Osteocyte (in vitro differentiated cells): ENCODE data around the gene SLC22A5. TPM values are rescaled to one million over a fixed set of nuclear protein-coding genes. Genes with fewer than 3 reads are reported as not detected.

ENCODE experiments used
- DNase-seq: peaks from one replicate; pipeline ENCODE4 v3.0.0; 2021; ENCODE audit warnings: mixed read lengths; ENCODE audit not compliant: unreplicated experiment; ENCODE audit errors: extremely low spot score
- H3K27ac Mint-ChIP-seq: one replicate; pipeline ENCODE4 v1.8.0; 2021; ENCODE audit warnings: mild to moderate bottlenecking, mixed read lengths; ENCODE audit not compliant: unreplicated experiment
- H3K27me3 Mint-ChIP-seq: one replicate; pipeline ENCODE4 v1.8.0; 2021; ENCODE audit warnings: mixed read lengths; ENCODE audit not compliant: unreplicated experiment
- H3K36me3 Mint-ChIP-seq: one replicate; pipeline ENCODE4 v1.8.0; 2021; ENCODE audit warnings: mixed read lengths; ENCODE audit not compliant: unreplicated experiment
- H3K4me1 Mint-ChIP-seq: one replicate; pipeline ENCODE4 v1.8.0; 2021; ENCODE audit warnings: mixed read lengths; ENCODE audit not compliant: unreplicated experiment
- H3K4me3 Mint-ChIP-seq: one replicate; pipeline ENCODE4 v1.8.0; 2021; ENCODE audit warnings: mild to moderate bottlenecking, moderate library complexity, mixed read lengths; ENCODE audit not compliant: unreplicated experiment
- H3K9me3 Mint-ChIP-seq: one replicate; pipeline ENCODE4 v1.8.0; 2021; ENCODE audit warnings: mixed read lengths; ENCODE audit not compliant: unreplicated experiment
- total RNA-seq: library from RNA; stranded (reverse); gene quantifications from 2 replicates; pipeline ENCODE4 v1.2.1, GENCODE V29; 2021
- TF ChIP-seq, protein P1 (sequence below): fragments of 200-600 bp; sonication (generic); IDR thresholded peaks from 2 replicates; pipeline ENCODE4 v1.5.0; 2021; ENCODE audit warnings: antibody characterized with exemption, mild to moderate bottlenecking, moderate library complexity

SLC22A5 gene
- total RNA-seq, 1 donor from 2014 or later: 6.7 TPM

GRCh38 chr5:132377738-132378137 lies 8.2 kb downstream of the SLC22A5 start:
- Mint-ChIP-seq H3K27ac (no peak overlapping the region), H3K4me3 (no peak overlapping the region), H3K4me1 (peaks cover 4% of the 10 kb centered on the region), H3K36me3 (no peaks in the 10 kb centered on the region), H3K9me3 (no peaks in the 10 kb centered on the region), H3K27me3 (no peaks in the 10 kb centered on the region)
- DNase-seq: peak; percentile 75
- TF ChIP-seq, protein P1, sequence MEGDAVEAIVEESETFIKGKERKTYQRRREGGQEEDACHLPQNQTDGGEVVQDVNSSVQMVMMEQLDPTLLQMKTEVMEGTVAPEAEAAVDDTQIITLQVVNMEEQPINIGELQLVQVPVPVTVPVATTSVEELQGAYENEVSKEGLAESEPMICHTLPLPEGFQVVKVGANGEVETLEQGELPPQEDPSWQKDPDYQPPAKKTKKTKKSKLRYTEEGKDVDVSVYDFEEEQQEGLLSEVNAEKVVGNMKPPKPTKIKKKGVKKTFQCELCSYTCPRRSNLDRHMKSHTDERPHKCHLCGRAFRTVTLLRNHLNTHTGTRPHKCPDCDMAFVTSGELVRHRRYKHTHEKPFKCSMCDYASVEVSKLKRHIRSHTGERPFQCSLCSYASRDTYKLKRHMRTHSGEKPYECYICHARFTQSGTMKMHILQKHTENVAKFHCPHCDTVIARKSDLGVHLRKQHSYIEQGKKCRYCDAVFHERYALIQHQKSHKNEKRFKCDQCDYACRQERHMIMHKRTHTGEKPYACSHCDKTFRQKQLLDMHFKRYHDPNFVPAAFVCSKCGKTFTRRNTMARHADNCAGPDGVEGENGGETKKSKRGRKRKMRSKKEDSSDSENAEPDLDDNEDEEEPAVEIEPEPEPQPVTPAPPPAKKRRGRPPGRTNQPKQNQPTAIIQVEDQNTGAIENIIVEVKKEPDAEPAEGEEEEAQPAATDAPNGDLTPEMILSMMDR: no peak

DNA sequence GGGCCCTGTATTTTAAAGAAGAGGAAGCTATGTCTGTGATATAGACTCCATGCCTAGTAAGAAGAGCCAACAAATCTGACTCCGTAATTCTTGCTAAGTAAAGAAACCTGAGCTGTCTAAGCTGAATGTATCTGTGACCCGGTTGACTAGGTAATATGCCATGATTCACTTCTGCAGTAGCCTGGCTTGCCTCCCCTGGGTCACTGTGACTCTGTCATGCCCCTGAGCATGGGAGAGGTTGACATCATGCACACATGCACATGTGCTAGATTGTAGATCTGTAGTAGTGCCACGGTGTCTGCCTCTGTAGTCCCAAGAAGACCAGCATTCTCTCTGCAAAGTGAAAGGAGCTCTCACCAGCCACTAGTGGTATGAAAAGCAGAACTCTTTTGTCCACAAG lies 9.1 kb downstream of the SLC22A5 start:
- no peaks in the 10 kb centered on the region for H3K4me1 Mint-ChIP-seq
- no peaks in the 10 kb centered on the region for H3K27me3 Mint-ChIP-seq
- H3K9me3 Mint-ChIP-seq: no peaks in the 10 kb centered on the region
- H3K36me3 Mint-ChIP-seq: no peaks in the 10 kb centered on the region
- no peak overlapping the region for H3K4me3 Mint-ChIP-seq
- TF ChIP-seq, protein P1: no peak
- peak; percentile 34 for DNase-seq
- H3K27ac Mint-ChIP-seq: no peak overlapping the region

GRCh38 chr5:132380047-132380446 lies 10.5 kb downstream of the SLC22A5 start:
- H3K36me3 Mint-ChIP-seq: no peaks in the 10 kb centered on the region
- DNase-seq: no peak
- TF ChIP-seq, protein P1: no peak

DNA sequence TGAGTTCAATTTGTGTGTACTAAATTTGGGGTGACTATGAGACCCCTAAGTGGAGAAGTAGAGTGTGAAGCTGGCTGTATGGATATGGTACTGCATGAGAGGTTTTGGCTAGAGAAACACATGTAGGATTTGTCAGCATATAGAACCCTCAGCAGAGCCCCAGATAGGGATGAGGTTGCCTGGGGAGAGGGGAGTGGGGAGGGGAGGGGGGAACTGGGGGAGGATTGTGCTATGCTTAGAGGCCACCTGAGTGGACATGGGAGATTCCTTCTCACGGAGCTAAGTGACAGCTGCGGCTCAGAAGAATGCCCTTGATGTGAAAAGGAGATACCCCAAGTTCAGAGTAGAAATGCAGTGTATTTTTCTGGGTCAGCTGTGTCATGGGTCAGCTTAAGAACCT lies 11.2 kb downstream of the SLC22A5 start:
- Mint-ChIP-seq H3K27ac (no peak overlapping the region), H3K4me3 (no peak overlapping the region), H3K4me1 (peaks cover 7% of the 10 kb centered on the region), H3K36me3 (peaks cover 1% of the 10 kb centered on the region), H3K27me3 (no peaks in the 10 kb centered on the region), H3K9me3 (no peaks in the 10 kb centered on the region)
- TF ChIP-seq, protein P1: no peak
- no peak for DNase-seq

More at GRCh38 chr5:132380047-132380446, 10.5 kb downstream of the SLC22A5 start:
- Mint-ChIP-seq H3K27me3 (no peaks in the 10 kb centered on the region), H3K4me3 (no peak overlapping the region), H3K4me1 (peaks cover under 1% of the 10 kb centered on the region), H3K27ac (no peak overlapping the region), H3K9me3 (no peaks in the 10 kb centered on the region)

DNA sequence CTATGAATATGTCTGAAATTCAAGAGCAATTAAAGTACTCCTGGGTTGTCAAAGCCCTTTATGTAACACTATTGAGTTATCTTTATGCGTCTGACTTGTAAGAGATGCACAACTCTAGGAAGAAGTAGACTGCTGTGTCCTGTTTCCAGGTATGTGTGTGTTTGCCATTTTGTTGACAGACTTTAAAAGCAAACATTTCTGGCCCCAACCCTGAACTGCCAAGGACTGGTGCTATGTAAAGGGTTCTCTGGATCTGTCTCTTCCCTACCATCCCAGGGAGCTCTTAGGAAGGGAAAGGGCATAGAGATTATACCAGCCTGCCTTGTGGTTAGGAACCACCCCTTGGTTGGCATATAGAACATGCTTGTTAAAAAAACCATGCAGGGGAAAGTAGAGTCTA lies 12.1 kb downstream of the SLC22A5 start:
- no peaks in the 10 kb centered on the region for H3K9me3 Mint-ChIP-seq
- H3K27ac Mint-ChIP-seq: no peak overlapping the region
- H3K4me1 Mint-ChIP-seq: peaks cover 14% of the 10 kb centered on the region
- H3K4me3 Mint-ChIP-seq: no peak overlapping the region
- no peaks in the 10 kb centered on the region for H3K27me3 Mint-ChIP-seq
- peaks cover 1% of the 10 kb centered on the region for H3K36me3 Mint-ChIP-seq
- DNase-seq: no peak
- TF ChIP-seq, protein P1: no peak
